GM19043 (cell line): ENCODE measurements around the gene TTC33.
"Not testable (repeated sequence)": the region's sequence is repeated elsewhere in the genome, so short reads cannot be mapped to it uniquely, and the experiment has no call there.

ENCODE experiments used
- ATAC-seq: cut with Tn5 transposase; IDR thresholded peaks from one replicate; pipeline ENCODE4 v1.9.1; 2021; ENCODE audit warnings: low read depth; ENCODE audit not compliant: unreplicated experiment

Gene TTC33

DNA sequence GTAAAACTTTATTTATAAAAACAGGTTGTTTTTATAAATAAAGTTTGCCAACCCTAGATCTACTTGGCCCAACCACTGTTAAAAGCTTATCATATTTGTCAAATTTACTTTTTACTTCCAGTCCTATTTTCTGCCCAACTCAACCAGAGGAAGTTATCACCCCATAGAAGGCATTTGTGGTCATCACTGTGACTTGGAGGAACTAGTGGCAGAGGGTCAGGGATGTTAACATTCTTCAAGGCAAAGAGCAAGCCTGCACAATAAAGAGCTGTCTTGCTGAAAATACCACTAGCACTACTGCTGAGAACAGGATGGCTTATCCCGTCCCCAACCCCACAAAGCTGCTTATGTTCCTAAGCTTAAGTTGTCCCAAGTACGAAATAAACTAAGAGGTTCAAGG lies 22.3 kb downstream of the TTC33 start:
- no peak for ATAC-seq

DNA sequence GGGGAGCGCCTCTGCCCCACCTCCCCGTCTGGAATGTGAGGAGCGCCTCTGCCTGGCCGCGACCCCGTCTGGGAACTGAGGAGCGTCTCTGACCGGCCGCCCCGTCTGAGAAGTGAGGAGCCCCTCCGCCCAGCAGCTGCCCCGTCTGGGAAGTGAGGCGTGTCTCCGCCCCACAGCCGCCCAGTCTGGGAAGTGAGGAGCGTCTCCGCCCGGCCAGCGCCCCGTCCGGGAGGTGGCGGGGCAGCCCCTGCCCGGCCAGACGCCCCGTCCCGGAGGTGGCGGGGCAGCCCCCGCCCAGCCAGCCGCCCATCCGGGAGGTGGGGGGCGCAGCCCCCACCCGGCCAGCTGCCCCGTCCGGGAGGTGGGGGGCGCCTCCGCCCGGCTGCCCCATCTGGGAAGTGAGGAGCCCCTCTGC lies 33.3 kb downstream of the TTC33 start:
- ATAC-seq = not testable (repeated sequence)

DNA sequence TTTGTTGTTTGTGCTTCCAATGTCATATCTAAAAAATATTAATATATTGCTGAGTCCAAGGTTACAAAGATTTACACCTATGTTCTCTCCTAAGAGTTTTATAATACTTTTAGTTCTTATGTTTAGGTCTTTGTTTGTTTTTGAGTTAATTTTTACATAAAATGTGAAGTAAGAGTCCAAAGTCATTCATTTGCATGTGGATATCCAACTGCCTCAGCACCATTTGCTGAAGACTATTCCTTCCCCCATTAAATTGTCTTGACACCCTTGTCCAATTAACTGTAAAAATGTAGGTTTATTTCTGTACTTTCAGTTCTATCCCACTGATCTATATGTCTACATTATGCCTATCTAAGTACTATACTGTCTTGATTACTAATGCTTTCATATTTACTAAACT lies 35.7 kb downstream of the TTC33 start:
- ATAC-seq = no peak

DNA sequence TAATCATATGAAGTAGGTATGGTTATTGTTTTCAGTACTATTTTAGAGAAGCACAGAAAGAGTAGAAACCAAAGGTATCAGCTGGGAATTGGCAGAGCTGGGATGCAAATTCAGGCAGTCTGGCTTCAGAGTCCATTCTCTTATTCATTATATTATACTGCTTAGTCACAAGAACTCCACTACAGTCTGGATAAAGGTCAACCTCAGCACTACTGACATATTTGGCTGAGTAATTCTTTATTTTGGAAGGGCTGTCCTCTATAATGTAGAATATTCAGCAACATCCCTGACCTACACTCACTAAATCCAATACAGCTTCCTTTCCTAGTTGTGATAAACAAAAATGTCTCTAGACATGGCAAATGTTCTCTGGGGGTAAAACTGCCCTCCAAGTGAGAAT lies 38.5 kb downstream of the TTC33 start:
- no peak for ATAC-seq

DNA sequence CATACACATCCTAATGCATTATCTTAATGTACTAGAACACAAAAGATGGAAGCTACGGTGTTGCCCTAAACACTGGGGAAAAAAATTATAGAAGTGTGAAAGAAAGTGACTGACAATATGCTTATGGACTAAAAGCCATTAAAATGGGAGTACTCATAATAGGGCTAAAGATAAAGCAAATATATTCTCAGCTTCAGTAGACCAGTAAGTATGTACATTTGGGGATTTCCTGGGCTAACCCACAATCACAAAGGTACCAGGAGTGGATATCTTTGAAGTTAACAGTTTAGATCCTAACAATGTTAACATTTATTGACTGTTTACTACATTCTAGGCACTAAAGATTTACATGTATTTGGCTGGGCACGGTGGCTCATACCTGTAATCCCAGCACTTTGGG lies 39.2 kb downstream of the TTC33 start:
- no peak for ATAC-seq

DNA sequence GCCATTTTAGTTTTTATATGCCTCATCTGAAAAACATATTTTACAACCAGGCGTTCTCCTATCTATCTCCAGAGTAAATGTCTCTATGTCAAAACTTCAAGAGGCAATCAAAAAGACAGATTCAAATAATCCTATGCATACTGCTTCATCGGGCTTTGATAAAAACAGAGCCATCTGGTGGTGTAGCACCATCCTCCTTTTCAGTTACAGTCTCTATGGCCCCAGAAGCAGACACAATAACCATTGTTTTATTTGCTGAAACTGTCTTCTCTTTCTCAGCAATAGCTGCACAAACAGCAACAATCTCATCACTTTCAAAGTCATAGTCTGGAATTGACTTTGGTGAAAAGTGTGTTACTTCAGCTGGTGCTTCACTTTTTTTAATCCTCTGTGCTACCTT lies 39.8 kb downstream of the TTC33 start:
- ATAC-seq = no peak

DNA sequence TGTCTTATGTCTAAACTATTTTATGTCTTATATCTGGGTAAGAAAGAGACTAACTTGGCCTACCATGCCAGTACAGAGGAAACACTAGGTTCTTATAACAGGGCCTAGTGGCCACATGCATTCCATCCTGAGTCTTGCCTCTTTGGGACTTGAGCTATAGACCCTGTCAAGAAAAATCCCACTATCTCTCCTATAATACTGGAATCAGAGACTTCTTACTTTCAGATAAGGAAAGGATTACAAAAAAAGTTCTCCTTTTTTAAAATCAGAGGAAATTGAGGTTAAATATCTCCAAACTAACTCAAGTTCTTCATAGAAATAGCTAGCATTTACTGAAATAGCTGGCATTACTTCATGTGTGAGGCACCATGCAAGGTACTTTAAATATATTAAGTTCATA lies 41.8 kb downstream of the TTC33 start:
- no peak for ATAC-seq

DNA sequence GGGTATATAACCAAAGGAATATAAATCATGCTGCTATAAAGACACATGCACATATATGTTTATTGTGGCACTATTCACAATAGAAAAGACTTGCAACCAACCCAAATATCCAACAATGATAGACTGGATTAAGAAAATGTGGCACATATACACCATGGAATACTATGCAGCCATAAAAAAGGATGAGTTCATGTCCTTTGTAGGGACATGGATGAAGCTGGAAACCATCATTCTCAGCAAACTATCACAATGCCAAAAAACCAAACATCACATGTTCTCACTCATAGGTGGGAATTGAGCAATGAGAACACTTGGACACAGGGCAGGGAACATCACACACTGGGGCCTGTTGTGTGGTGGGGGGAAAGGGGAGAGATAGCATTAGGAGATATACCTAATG lies 45.2 kb downstream of the TTC33 start:
- ATAC-seq = not testable (repeated sequence)

DNA sequence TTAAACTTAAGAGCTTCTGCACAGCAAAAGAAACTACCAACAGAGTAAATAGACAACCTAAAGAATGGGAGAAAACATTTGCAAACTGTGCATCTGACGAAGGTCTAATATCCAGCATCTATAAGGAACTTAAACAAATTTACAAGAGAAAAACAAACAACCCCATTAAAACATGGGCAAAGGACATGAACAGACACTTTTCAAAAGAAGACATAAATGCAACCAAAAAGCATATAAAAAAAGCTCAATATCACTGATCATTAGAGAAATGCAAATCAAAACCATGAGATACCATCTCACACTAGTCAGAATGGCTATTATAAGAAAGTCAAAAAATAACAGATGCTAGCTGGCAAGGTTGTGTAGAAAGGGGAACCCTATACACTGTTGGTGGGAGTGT lies 50.3 kb downstream of the TTC33 start:
- ATAC-seq = not testable (repeated sequence)

DNA sequence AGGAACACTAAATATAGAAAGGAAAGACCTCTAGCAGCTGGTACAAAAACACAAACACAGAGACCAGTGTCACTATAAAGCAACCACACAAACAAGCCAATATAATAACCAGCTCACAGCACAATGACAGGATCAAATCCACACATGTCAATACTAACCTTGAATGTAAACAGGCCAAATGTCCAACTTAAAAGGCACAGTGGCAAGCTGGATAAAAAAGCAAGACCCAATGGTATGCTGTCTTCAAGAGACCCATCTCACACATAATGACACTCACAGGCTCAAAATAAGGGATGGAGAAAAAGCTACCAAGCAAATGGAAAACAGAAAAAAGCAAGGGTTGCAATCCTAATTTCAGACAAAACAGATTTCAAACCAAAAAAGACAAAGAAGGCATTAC lies 53.7 kb downstream of the TTC33 start:
- ATAC-seq = not testable (repeated sequence)

DNA sequence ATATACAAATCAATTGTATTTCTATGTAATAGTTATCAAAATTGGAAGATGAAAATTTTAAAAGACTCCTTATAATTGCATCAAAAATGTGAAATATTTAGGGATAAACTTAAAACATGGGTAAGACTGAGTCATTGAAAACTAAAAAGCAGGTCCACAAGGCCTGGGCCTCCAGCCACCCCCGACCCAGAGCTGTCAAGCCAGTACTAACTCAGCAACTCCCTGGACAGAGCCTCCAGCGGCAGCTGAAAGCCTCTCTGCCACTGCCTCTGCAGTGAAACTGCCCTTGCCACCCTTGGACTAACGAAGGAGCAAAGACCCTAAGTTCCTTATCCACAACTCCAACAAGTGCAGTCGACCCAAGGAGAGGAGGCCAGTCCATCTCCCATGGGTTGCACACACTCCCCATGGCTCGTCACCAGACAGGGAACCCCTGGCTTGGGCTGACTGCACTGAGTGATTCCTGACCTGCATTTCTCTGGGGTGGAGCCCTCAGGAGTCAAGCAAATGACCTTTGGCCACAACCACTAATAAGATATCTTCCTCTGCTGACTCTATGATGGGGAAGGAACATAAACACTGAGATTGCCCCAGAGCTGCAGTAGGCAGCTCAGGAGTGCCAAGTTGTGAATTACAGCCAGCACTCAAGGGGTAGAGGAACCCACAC lies 55.5 kb downstream of the TTC33 start:
- no peak for ATAC-seq

DNA sequence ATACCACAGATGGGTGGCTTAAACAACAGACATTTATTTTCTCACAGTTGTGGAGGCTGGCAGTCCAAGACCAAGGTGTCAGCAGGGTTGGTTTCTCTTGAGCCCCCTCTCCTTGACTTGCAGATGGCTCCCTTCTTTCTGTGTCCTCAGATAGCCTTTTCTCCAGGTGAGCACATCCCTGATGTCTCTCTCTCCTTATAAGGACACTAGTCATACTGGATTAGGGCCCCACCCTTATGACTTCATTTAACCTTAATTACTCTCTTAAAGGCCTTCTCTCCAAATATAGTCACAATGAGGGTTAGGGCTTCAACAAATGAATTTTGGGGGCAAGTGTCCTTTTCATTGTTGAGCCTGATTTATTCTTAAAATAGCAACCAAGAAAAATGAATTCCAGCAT lies 61.3 kb downstream of the TTC33 start:
- no peak for ATAC-seq

DNA sequence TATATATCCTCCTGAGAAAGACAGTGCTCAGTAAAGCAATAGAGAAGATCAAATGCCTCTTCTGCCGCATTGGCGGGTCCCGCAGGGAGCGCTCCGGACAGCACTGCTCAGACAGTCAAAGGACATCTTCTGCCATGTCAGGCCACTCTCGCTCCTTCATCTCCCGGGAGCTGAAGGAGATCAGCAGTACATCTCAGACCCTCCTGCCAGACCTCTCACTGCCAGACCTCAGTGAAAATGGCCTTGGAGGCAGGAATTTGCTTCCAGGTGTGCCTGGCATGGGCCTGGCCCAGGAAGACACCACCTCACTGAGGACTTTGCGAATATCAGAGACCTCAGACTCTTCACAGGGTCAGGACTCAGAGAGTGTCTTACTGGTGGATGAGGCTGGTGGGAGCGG lies 63.9 kb downstream of the TTC33 start:
- no peak for ATAC-seq

DNA sequence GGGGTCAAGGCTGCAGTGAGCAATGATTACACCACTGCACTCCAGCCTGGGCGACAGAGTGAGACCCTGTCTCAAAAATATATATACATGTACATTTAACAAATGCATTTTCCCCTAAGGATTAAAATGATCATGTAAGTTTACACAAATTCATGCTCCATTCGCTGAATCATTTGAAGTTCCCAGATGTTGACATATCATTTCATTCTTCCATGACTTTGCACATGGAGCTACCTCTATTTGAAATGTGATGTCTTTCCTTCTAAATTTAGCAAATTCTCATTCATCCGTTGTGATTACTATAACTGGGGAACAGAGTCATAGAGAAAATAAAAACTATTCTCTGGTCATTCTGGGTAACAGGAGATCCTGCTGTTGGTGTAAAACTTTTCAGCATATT lies 65.5 kb downstream of the TTC33 start:
- no peak for ATAC-seq

DNA sequence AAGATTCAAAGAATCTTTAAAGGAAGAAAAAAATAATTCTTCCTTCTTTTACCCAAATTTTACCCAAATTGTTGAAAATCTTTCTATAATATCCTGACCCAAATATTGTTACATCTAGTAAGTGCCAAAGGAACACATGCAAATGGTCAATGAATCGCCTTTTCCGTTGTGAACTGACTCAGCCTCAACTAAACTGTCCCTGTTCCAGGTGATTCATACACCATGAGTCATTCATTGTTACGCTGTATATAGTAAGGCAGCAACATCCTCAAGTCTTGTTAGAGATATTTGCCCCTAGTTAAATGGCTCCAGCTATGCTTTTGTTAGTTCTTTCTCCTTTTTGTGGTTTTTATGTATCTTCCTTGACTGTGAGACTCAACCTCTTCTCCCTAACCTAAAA lies 66.3 kb downstream of the TTC33 start:
- ATAC-seq = no peak

DNA sequence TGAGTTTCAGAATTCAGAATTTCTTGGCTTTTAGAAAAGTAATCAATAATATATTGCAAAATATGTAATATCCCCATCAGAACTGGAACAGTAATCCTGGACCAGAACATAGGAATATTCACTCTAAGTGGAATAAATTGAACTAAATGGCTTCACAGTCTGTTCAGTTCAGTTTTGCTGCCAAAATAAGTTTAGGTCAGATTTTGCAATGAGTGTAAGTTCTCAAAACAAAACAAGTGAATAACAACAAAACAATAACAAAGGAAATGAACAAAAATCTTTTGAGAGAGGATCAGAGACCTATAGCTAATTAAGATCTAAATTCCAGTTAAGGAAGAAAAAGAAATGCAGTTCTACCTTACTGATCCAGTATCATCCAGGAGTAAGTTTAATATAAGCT lies 66.8 kb downstream of the TTC33 start:
- ATAC-seq = no peak

DNA sequence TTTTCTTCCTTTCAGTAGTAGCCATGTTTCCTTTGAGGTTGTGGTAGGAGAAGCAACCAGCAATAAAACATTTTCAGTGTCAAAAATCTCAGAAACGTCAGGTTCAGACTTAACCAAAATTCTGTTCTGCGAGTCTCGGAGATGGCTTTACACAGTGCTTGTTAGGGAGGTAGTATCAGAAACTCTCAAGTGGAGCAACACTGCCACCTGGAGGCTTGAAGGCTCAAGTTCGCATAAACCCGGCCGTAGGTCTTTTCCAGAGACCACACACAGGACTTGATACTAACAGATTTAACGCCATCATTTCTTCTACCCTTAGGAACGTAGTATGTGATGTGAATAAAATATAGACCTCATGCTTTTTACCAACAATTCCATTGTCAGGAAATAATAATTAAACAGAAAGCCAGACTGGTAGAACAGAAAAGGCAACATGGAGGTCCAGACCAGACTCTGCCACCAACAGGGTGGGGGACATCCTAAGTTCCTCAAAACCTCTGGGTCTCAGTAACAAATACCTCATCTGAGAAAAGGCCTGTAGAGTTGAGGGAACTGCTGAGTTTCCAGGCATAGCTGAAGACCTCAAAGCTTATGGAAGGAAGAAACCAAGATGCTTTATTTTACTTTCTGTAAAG lies 67.5 kb downstream of the TTC33 start:
- ATAC-seq = peak; percentile 77

DNA sequence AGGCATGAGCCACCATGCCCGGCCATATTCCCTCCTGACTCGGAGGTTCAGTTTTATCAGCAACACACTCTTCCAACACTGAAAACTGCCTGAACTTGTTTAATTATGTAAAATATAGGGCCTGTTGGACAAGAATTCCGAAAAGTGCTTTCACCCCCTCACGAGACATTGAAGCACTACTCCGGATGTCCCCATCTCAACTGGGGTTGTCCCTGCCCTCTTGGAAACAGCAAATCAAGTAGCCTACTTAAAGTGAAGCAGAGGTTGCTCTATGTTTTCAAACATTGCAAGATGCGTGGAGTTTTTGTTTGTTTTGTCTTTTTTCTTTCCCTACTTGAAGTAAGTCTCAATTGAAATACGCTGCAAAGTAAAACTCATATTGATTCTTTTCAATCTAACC lies 68.4 kb downstream of the TTC33 start:
- no peak for ATAC-seq

DNA sequence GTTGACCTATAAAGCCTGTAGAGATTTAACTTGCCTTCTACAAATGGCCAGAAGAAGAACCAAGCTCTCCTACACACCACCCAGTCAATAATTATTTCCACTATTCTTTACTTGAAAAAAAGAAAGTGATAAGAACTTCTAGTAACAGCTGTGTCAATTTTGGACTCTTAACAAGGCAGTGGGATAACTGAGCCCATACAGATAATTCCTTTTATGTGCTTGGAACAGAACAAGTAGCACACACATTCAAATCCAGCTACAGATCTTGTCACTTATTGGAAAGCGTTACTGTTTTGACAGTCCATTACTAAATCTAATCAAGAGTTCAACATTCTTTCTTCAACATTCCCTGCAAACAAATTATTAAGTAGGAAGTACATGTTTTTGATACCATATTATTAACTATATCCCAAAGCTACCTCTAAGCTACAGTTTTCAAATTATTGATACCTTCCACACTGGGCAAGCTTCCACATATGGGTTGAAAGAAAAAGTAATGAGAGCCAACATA lies 69.7 kb downstream of the TTC33 start:
- no peak for ATAC-seq

DNA sequence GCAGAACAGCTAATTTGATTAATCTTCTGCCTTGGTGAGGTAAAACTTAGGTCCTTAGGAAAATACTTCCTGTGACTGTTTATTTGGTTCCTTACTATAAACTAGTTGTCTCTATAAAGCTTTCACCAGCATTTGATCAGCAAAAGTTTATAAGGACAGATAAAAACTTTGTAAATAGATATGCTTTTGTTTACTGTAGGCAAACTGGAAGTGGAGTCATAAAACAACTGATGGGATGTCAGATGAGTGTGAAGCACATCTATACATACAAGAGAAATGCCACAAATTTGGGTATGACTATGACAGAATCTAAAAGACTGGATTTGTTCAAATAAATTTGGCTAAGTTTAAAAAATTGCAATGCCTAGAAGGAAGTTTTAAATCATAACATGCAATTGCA lies 70.6 kb downstream of the TTC33 start:
- no peak for ATAC-seq

DNA sequence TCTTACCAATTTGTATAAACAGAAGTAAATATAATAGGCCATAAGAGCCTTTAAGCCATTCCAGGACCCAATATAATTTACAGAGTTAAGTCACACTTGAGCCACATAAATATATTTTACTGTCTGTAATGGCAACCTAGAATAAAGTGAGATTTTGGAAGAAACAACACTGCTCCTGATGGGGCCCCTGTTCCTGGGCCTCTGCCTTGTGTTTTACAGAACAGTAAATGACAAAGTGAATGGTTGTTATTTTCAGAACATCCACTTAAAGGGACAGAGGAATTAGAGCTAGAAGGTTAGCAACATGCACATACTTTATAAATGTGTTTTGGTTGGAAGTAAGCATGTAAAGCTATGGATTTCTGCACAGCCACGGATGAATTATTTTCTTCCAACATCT lies 72.5 kb downstream of the TTC33 start:
- ATAC-seq = no peak
